Activated T-cell treated with anti-CD3 and anti-CD28 coated beads for 4 hours (primary cell): ENCODE results near the gene ANAPC1.
"Not testable (repeated sequence)": the region's sequence is repeated elsewhere in the genome, so short reads cannot be mapped to it uniquely, and the experiment has no call there.

Source experiments
- DNase-seq: peaks from one replicate; pipeline ENCODE4 v3.0.0-alpha.2; 2020

Gene ANAPC1

GRCh38 chr2:111727611-111728110 lies 156.3 kb downstream of the ANAPC1 start:
- DNase-seq = not testable (repeated sequence)

DNA sequence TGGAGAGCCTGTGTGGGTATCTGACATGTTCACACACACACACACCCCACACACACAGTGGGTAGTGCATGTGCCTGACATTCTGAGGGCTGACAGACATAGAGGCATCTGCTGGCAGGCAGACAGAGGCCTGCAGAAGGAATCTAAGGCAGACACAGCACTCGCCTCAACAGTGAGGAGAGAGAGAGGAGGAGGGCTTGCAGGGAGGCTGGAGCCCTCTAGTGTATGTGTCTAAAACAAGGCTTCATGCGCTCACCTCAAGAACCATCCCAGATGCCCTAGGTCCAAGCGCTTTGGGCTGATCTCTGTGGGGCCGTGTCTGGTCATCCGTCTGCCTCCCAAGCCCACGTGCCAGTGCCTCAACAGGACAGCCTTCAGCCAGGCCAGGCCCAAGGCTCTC lies 158.3 kb downstream of the ANAPC1 start:
- DNase-seq = not testable (repeated sequence)

DNA sequence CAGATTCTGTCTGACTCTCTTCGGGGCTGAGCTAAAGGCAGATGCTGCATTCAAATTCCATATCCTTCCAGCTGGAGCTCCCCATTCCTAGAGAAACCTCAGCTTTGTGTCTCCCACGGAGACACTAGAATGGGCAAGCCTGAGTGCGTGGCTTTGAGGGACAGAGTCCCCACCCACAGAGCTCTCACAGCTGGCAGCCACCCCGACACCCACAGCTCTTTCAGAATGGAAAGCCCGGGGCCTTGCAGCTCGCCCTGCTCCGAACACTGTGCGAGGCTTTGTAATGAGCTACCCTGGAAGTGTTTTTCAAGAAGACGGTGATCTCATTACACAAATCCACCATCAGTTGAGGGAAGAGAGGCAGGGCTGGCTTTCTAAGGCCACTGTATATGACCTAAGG lies 164.4 kb downstream of the ANAPC1 start:
- DNase-seq = not testable (repeated sequence)
